GM12801 (cell line): ENCODE measurements around the gene RRM1.

Source experiments
- CTCF ChIP-seq: IDR thresholded peaks from one replicate; pipeline ENCODE4 v1.5.1; 2011; ENCODE audit warnings: control low read depth; ENCODE audit not compliant: insufficient read length; ENCODE audit errors: extremely low read depth

The RRM1 gene

GRCh38 chr11:4180441-4181183 is 86.0 kb downstream of the RRM1 start:
- TF ChIP-seq CTCF, result no peak

- TF ChIP-seq CTCF, result no peak
These were observed 87.5 kb downstream of the RRM1 start for GRCh38 chr11:4181782-4182721.

- TF ChIP-seq CTCF, result no peak
These were observed 88.9 kb downstream of the RRM1 start for GRCh38 chr11:4183410-4184057.

GRCh38 chr11:4184163-4184916 is 89.7 kb downstream of the RRM1 start:
- no peak for TF ChIP-seq CTCF

GRCh38 chr11:4185561-4185960 is 91.0 kb downstream of the RRM1 start:
- TF ChIP-seq CTCF, result no peak

GRCh38 chr11:4186464-4187054 is 92.0 kb downstream of the RRM1 start:
- no peak for TF ChIP-seq CTCF
